Measurements from ENCODE around the gene IL17RD. TPM values are rescaled to one million over a fixed set of nuclear protein-coding genes. Genes with fewer than 3 reads are reported as not detected.

The IL17RD gene
- total RNA-seq, 1 donor from 2014 or later: 26.1 TPM

DNA sequence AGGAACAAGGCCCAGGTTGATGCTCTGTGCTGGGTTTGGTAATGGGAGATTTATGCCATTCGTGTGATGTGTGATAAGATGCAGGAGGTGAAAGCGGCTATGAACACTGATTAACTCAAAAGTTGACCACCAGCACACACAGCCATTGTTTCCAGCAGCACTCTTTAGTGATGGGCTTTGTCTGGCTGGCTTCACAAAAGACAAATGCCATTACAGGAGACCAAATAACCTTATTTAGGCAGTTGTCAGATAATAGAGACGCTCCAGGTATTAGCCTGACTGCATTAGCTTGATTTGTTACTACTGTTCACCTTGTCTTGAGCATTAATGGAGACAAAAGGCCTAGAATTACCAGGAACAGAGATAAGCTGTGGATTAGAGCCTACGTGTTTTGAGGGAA, 29.5 kb upstream of the IL17RD start:
- peaks cover 46% of the 10 kb centered on the region for H3K79me2 ChIP-seq (ENCODE audit: low read depth)
- H4K20me1 ChIP-seq (ENCODE audit: low read depth): no peaks in the 10 kb centered on the region
- DNase-seq (ENCODE audit: low spot score): peak; percentile 72
- peak overlapping the region; percentile 79 for H3K4me2 ChIP-seq
- peaks cover 57% of the 10 kb centered on the region for H3F3A ChIP-seq (ENCODE audit: low read depth)
- peaks cover 3% of the 10 kb centered on the region for H3K27me3 Mint-ChIP-seq (ENCODE audit: insufficient read depth, low read depth)
- no peak overlapping the region for H3K27ac Mint-ChIP-seq
- H3K4me1 Mint-ChIP-seq: peaks cover 8% of the 10 kb centered on the region
- no peak overlapping the region for H3K4me3 Mint-ChIP-seq
- H3K9ac ChIP-seq: no peak overlapping the region
- H3K9me3 ChIP-seq (ENCODE audit: low read depth): no peaks in the 10 kb centered on the region
- peak overlapping the region; percentile 4 for H3K4me3 ChIP-seq
- no peak overlapping the region for H2AFZ ChIP-seq (replicated peaks)
- H3K36me3 ChIP-seq: no peaks in the 10 kb centered on the region
- H3K9me3 Mint-ChIP-seq: no peaks in the 10 kb centered on the region
- H3K27ac ChIP-seq: peak overlapping the region; percentile 47
- TF ChIP-seq EZH2 (IDR thresholded peaks at IDR 0.05) (no peak), EZH2phosphoT487 (IDR thresholded peaks at IDR 0.05) (peak; percentile 58), CTCF (IDR thresholded peaks at IDR 0.05) (no peak)
- no peaks in the 10 kb centered on the region for H3K27me3 ChIP-seq
- H3K36me3 Mint-ChIP-seq: no peaks in the 10 kb centered on the region
- peaks cover 37% of the 10 kb centered on the region for H3K4me1 ChIP-seq

DNA sequence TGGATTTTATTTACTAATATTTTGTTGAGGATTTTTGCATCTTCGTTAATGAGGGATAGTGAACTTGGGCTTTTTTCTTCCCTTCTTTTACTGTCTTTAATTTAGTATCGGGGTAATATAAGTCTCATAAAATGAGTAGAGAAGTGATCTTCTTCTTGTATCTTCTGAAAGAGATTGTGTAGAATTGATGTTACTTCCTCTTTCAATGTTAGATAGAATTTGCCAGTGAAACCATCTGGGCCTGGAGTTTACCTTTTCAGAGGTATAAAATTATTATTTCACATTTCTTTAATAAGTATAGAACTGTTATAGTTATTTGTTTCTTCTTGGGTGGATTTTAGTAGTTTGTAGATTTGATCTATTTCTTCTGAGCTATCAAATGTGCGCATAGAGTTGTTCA, 26.9 kb upstream of the IL17RD start:
- H3K9ac ChIP-seq: no peak overlapping the region
- H3K36me3 Mint-ChIP-seq: no peaks in the 10 kb centered on the region
- peaks cover 20% of the 10 kb centered on the region for H3K79me2 ChIP-seq (ENCODE audit: low read depth)
- H3K4me2 ChIP-seq: no peak overlapping the region
- H3K4me1 Mint-ChIP-seq: peaks cover 7% of the 10 kb centered on the region
- no peak for TF ChIP-seq EZH2phosphoT487 (IDR thresholded peaks at IDR 0.05)
- TF ChIP-seq CTCF (IDR thresholded peaks at IDR 0.05): no peak
- H3F3A ChIP-seq (ENCODE audit: low read depth): peaks cover 35% of the 10 kb centered on the region
- no peak overlapping the region for H3K27ac Mint-ChIP-seq
- no peaks in the 10 kb centered on the region for H3K27me3 ChIP-seq
- no peaks in the 10 kb centered on the region for H3K9me3 Mint-ChIP-seq
- no peak overlapping the region for H3K4me3 ChIP-seq
- no peak overlapping the region for H3K27ac ChIP-seq
- no peak overlapping the region for H2AFZ ChIP-seq (replicated peaks)
- no peaks in the 10 kb centered on the region for H4K20me1 ChIP-seq (ENCODE audit: low read depth)
- H3K4me1 ChIP-seq: peaks cover 25% of the 10 kb centered on the region
- H3K36me3 ChIP-seq: no peaks in the 10 kb centered on the region
- H3K4me3 Mint-ChIP-seq: no peak overlapping the region
- H3K9me3 ChIP-seq (ENCODE audit: low read depth): no peaks in the 10 kb centered on the region
- no peak for DNase-seq (ENCODE audit: low spot score)
- peaks cover 1% of the 10 kb centered on the region for H3K27me3 Mint-ChIP-seq (ENCODE audit: insufficient read depth, low read depth)

DNA sequence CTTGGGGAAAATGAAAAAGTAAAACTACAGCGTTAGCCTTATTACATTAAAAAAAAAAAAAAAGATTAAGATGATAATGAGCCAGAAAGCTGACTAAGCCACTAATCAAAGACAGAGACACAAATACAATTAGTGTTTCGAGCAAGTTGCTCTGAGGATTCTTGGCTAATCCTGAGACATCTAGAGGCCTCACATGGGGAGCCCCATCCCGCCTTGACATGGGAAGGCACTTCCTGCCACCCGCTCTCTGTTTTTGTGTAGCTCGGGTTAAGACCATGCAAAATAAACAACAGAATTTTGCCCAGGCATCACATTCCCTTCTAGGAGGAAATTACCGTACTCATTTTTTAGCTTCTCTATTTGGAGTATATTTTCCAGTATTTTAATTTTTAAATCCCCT, 19.4 kb upstream of the IL17RD start:
- Histone ChIP-seq H2AFZ (replicated peaks) (peak overlapping the region; percentile 11), H3K4me2 (peak overlapping the region; percentile 42), H3K27me3 (no peaks in the 10 kb centered on the region), H3K79me2 (ENCODE audit: low read depth) (no peaks in the 10 kb centered on the region), H3K4me1 (peaks cover 29% of the 10 kb centered on the region), H3F3A (ENCODE audit: low read depth) (no peaks in the 10 kb centered on the region), H3K27ac (no peak overlapping the region), H3K4me3 (no peak overlapping the region), H4K20me1 (ENCODE audit: low read depth) (no peaks in the 10 kb centered on the region), H3K36me3 (no peaks in the 10 kb centered on the region), H3K9me3 (ENCODE audit: low read depth) (no peaks in the 10 kb centered on the region), H3K9ac (no peak overlapping the region)
- no peak overlapping the region for H3K27ac Mint-ChIP-seq
- H3K27me3 Mint-ChIP-seq (ENCODE audit: insufficient read depth, low read depth): peaks cover 5% of the 10 kb centered on the region
- no peaks in the 10 kb centered on the region for H3K36me3 Mint-ChIP-seq
- peaks cover 11% of the 10 kb centered on the region for H3K4me1 Mint-ChIP-seq
- peak; percentile 68 for DNase-seq (ENCODE audit: low spot score)
- no peak overlapping the region for H3K4me3 Mint-ChIP-seq
- TF ChIP-seq CTCF (IDR thresholded peaks at IDR 0.05): no peak
- no peak for TF ChIP-seq EZH2 (IDR thresholded peaks at IDR 0.05)
- H3K9me3 Mint-ChIP-seq: peaks cover 3% of the 10 kb centered on the region
